Activated B cell treated with CpG ODN at 0.5 μM for 24 hours (primary cell): Measurements from ENCODE around the gene RAP1A. TPM values are rescaled to one million over a fixed set of nuclear protein-coding genes. Genes with fewer than 3 reads are reported as not detected.

Experiments used
- ATAC-seq: fragments of 200-7000 bp; cut with Tn5 transposase; one replicate; pipeline ENCODE4 v1.10.0; 2021; ENCODE audit warnings: low read depth, mild to moderate bottlenecking, moderate library complexity
- CTCF ChIA-PET: fragments of 350-600 bp; sonication (Branson Sonifier 250); formaldehyde crosslinking; loops from one replicate; lab custom pipeline; 2021; ENCODE audit warnings: antibody characterized with exemption; lab: Charles Lee
- POLR2A ChIA-PET: fragments of 350-600 bp; sonication (Branson Sonifier 250); formaldehyde crosslinking; loops from one replicate; lab custom pipeline; 2021; ENCODE audit warnings: antibody characterized with exemption; lab: Charles Lee
- DNase-seq: peaks from one replicate; pipeline ENCODE4 v3.0.0; 2022
- H3K27ac Mint-ChIP-seq: one replicate; pipeline ENCODE4 v1.8.0; 2020; ENCODE audit warnings: mixed read lengths
- H3K27me3 Mint-ChIP-seq: one replicate; pipeline ENCODE4 v1.8.0; 2021; ENCODE audit warnings: mixed read lengths
- H3K36me3 Mint-ChIP-seq: one replicate; pipeline ENCODE4 v1.8.0; 2021; ENCODE audit warnings: low read depth, mixed read lengths
- H3K4me1 Mint-ChIP-seq: one replicate; pipeline ENCODE4 v1.8.0; 2021; ENCODE audit warnings: mixed read lengths
- H3K4me3 Mint-ChIP-seq: one replicate; pipeline ENCODE4 v1.8.0; 2020; ENCODE audit warnings: mild to moderate bottlenecking, mixed read lengths
- H3K9me3 Mint-ChIP-seq: one replicate; pipeline ENCODE4 v1.8.0; 2020; ENCODE audit warnings: mixed read lengths
- CTCF ChIP-seq: fragments of 200-600 bp; IDR thresholded peaks from one replicate; pipeline ENCODE4 v1.8.0; 2022; ENCODE audit warnings: antibody characterized with exemption, mild to moderate bottlenecking
- intact Hi-C: fragments of 100-400 bp; cut with micrococcal nuclease; formaldehyde crosslinking; loops from one replicate; pipeline ENCODE4 v1.15.1; 2024
- total RNA-seq: library from RNA; stranded (reverse); gene quantifications from 2 replicates; pipeline ENCODE4 v1.2.3, GENCODE V29; 2022

RAP1A gene
- total RNA-seq, 1 donor from 2014 or later, result 93.8 TPM

- intact Hi-C loops, result loop anchor here (1.0 to 5.0 kb wide), 2 partner anchors 8 to 33 kb away; no protein-coding TSS in a partner anchor
- Mint-ChIP-seq H3K9me3 (peaks cover 5% of the 10 kb centered on the region), H3K4me1 (peaks cover 59% of the 10 kb centered on the region), H3K36me3 (peaks cover 46% of the 10 kb centered on the region), H3K27ac (peak overlapping the region; percentile 80), H3K4me3 (no peak overlapping the region), H3K27me3 (no peaks in the 10 kb centered on the region)
- ATAC-seq (no peak), DNase-seq (no peak)
- POLR2A ChIA-PET, result no interaction called here
- CTCF ChIA-PET, result interaction anchor here (1.3 to 2.5 kb wide), 3 partner anchors 12 to 182 kb away, joined by 3 to 8 read pairs (median 4); no protein-coding TSS in a partner anchor
- no peak for TF ChIP-seq CTCF
These were observed 70.7 kb downstream of the RAP1A start for GRCh38 chr1:111690306-111690617.

DNA sequence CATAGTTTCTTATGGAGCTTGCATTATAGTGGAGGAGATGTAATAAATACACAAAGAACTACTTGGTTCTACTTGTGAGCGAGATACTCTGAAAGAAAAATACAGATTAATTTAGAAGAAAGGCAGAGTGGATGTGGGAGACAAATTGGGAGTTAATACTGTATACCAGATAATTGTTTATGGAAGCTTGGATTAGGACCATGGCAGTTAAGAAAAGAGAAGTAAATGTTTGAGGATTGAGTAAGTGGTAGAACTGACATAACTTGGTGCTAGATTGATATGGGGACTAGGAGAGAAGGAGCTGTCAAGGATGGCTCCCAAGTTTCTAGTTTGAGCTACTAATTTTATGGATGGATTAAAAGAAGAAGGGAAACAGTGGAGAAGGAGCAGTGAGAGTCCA is 72.3 kb downstream of the RAP1A start:
- DNase-seq (no peak), ATAC-seq (no peak)
- CTCF ChIA-PET, result interaction anchor here (2.5 kb wide), 1 partner anchor 184 kb away, joined by 8 read pairs; no protein-coding TSS in a partner anchor
- Mint-ChIP-seq H3K4me1 (peaks cover 62% of the 10 kb centered on the region), H3K27ac (peak overlapping the region; percentile 54), H3K27me3 (no peaks in the 10 kb centered on the region), H3K36me3 (peaks cover 51% of the 10 kb centered on the region), H3K4me3 (no peak overlapping the region), H3K9me3 (peaks cover 5% of the 10 kb centered on the region)
- intact Hi-C loops, result loop anchor here (2.0 to 5.0 kb wide), 2 partner anchors 15 to 35 kb away; no protein-coding TSS in a partner anchor
- POLR2A ChIA-PET, result no interaction called here
- no peak for TF ChIP-seq CTCF

GRCh38 chr1:111695801-111696200 is 76.2 kb downstream of the RAP1A start:
- no peaks in the 10 kb centered on the region for H3K27me3 Mint-ChIP-seq
- ChIA-PET POLR2A (no interaction called here), CTCF (no interaction called here)
- peaks cover 77% of the 10 kb centered on the region for H3K36me3 Mint-ChIP-seq
- ATAC-seq (no peak), DNase-seq (no peak)
- intact Hi-C loops, result loop anchor here (5.0 kb wide), 1 partner anchor 128 kb away; no protein-coding TSS in a partner anchor
- H3K27ac Mint-ChIP-seq, result peak overlapping the region; percentile 51
- no peak for TF ChIP-seq CTCF
- H3K4me1 Mint-ChIP-seq, result peaks cover 52% of the 10 kb centered on the region
- no peaks in the 10 kb centered on the region for H3K9me3 Mint-ChIP-seq
- H3K4me3 Mint-ChIP-seq, result no peak overlapping the region

DNA sequence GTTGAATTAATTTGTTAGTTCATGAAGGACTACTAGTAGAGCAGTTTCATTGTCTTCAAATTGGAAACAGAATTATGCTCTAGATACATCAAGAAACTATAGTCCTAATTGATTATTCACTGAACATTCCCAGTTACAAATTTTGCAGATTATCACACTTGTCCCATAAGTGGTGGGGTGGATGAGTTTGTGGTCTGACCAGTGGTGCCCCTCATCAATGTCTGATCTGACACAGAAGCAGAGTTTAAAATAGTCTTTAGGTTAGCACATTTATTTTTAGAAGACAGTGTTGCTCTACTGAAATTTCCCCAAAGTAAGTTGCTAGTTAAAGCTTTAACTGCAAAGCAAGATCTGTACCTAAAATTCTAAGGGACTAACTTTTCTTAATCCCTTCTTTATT is 76.7 kb downstream of the RAP1A start:
- Mint-ChIP-seq H3K4me3 (no peak overlapping the region), H3K4me1 (peaks cover 50% of the 10 kb centered on the region), H3K36me3 (peaks cover 79% of the 10 kb centered on the region), H3K27me3 (no peaks in the 10 kb centered on the region), H3K27ac (peak overlapping the region; percentile 19), H3K9me3 (no peaks in the 10 kb centered on the region)
- ChIA-PET CTCF (interaction anchor here (0.9 to 1.5 kb wide), 2 partner anchors 19 to 189 kb away, joined by 3 read pairs; no protein-coding TSS in a partner anchor), POLR2A (no interaction called here)
- intact Hi-C loops, result loop anchor here (5.0 kb wide), 1 partner anchor 129 kb away; no protein-coding TSS in a partner anchor
- TF ChIP-seq CTCF, result no peak
- ATAC-seq, result no peak
- no peak for DNase-seq

GRCh38 chr1:111699268-111699667 is 79.7 kb downstream of the RAP1A start:
- no peak for TF ChIP-seq CTCF
- CTCF ChIA-PET, result interaction anchor here (1.5 kb wide), 1 partner anchor 15 kb away, joined by 4 read pairs; no protein-coding TSS in a partner anchor
- no peak overlapping the region for H3K4me3 Mint-ChIP-seq
- peak overlapping the region; percentile 43 for H3K27ac Mint-ChIP-seq
- ATAC-seq (peak; percentile 45), DNase-seq (no peak)
- intact Hi-C loops, result loop anchor here (5.0 kb wide), 1 partner anchor 132 kb away; no protein-coding TSS in a partner anchor
- POLR2A ChIA-PET, result interaction anchor here (0.5 to 1.5 kb wide), 3 partner anchors 10 to 192 kb away, joined by 5 to 8 read pairs (median 7); no protein-coding TSS in a partner anchor
- H3K36me3 Mint-ChIP-seq, result peaks cover 77% of the 10 kb centered on the region
- H3K9me3 Mint-ChIP-seq, result no peaks in the 10 kb centered on the region
- H3K27me3 Mint-ChIP-seq, result no peaks in the 10 kb centered on the region
- peaks cover 35% of the 10 kb centered on the region for H3K4me1 Mint-ChIP-seq
